NCI-H226 (cell line): ENCODE results near the gene ANKRD62.
A peak's percentile ranks its signal among the peaks of the same experiment; 100 is the strongest.

Experiments used
- DNase-seq: peaks from one replicate; pipeline ENCODE4 v3.0.0-alpha.2; 2015

The ANKRD62 gene

DNA sequence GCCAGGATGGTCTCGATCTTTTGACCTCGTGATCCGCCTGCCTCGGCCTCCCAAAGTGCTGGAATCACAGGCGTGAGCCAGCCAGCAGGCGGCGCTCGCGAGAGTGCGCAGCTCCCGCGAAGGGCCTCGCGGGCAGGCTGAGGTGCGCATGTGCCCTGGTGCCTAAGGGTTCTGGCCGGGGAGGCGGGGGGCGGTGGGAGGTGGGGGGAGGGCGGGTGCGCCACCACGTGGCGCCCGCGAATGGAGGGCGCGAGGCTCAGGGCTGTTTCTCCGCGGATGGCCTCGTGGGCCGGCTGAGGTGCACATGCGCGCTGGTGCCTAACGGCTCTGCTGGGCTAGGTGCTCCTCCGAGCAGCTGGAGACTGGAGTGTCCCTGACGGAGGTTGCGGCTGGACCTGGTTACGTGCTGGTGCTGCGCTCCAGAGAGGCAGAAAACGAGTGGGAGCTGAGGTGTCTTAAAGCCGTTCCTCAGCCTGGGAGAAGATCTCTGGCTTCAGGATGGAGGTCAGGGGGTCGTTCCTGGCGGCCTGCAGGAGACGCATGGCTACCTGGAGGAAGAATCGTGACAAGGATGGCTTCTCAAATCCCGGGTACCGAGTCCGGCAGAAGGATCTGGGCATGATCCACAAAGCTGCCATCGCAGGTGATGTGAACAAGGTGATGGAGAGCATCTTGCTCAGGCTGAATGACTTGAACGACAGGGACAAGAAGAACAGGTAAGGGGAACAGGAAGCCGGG lies at the start of gene ANKRD62:
Gene ANKRD62, plus strand, starts transcription at position 324 of the 738 bp plus-strand sequence. Its CDS starts 175 bp downstream, at position 499.
- DNase-seq, result no peak

DNA sequence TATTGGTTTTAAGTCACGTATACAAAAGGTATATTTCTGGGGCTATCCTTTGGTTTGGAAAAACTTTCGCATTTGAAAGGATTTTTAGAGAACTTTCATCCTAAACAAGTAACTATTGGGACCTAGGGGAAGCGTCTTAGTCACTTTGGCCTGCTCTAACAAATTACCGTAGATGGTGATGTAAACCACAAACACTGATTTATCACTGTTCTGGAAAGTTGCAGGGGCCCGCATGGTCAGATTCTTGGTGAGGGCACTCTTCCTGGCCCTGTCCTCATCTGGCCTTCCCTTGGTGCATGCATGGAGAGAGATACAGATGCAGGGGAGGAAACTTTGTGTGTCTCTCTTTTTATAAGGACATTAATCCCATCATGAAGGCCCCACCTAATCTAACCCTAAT lies 49.1 kb upstream of the ANKRD62 start:
- DNase-seq, result no peak

DNA sequence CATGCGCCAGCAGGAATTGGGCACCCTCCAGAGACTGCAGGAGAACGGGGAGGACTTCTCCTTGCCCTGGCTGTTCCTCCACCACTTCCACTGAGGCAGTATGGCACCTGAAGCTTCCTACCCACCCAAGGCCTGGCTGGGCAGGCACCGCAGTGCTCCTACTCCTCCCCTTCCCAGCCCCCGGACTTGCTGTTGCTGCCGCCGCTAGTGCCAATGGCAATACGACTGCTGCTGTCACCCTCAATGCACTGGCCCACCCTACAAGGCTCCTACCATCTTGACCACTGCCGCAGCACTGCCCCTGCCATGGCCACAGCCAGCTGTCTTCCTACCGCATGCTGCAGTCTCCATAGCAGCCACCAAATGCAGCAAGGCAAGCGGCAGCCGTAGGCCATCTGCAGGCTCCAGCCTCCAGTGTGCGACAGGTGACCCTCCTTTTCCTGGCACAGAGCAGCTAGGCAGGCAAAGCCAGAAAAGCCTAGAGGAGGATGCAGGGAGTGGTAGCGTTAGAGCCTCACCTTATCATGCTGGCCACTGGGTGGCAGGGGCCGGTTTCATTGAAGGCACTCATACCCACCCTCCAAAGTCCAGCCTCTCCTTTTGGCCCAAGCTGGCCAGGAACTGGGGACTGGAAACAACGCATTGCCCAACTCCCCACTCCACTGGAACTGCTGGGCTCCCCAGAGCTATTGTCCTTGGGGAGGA lies 47.4 kb upstream of the ANKRD62 start:
- DNase-seq, result no peak

DNA sequence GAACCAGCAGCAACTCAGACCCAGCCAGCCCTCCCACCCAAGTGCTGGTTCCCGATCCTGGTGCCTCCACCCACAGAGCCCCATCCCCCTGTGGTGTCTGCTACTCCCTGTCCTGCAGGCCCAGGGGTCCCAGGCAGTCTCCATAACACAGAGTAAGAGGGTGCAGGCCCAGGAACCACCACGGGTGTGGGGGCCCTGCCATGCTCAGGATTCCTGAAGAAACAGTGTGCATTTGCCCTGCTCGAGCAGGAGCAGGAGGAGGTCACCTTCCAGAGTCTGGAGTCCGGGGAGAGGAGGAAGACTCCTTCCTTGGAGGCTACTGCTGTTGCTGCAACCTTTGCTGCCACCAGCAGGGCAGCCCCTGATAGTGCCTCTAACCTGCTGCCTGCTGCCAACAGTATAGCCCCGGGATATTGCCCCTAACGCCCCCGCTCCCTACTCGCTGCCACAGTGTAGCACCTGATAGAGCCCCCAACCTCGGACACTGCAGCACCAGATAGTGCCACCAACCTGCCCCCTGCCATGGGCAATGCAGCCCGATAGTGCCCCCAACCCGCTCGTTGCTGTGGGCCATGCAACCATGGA lies 46.8 kb upstream of the ANKRD62 start:
- no peak for DNase-seq

DNA sequence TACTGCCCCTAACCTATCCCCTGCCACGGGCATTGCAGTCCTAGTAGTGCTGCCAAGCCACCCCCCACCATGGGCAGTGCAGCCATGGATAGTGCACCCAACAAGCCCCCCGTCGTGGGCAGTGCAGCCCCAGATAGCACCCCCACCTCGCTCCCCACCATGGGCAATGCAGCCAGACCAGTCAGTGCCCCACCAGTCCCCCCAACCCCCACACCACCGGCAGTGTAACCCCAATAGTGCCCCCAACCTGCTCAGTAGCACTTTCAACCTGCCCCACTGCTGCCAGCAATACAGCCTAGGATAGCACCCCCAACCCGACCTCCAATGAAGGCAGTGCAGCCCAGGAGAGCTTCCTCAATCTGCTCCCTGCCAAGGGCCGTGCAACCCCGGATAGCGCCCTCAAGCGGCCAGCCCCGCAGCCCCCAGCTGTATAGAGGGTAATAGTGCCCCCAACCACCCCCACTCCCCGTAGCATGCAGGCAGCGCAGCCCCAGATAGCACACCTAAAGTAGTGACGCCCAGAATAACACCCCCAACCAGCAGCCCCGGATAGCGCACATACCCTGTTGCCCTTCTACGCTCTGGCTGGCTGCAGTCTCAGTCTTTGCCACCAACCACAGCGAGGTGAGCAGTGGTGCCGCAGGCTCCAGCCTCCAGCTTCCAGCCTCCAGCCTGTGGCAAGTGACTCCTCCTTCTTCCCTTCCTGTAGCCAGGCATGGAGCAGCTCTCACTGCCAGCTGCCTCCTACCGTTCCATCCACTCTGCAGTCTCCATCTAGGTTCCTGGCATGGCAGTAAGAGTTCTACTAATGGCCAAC lies 45.4 kb upstream of the ANKRD62 start:
- DNase-seq, result peak; percentile 44

DNA sequence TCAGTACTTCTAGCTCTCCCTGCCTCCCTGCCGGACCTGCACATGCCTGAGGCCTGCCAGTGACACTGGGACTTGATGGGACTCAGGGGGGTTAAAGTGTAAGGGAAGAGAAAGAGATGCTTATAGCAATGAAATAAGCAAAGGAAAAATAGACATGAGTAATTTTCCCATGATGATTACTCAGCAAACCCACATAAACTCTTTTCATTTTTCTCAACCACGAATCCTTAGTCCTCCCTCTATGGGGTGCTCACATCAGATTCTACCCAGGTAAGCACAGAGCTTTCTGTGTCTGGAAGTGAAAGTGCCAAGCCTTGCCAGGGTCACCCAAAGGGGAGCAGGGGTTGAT lies 44.8 kb upstream of the ANKRD62 start:
- peak; percentile 24 for DNase-seq

DNA sequence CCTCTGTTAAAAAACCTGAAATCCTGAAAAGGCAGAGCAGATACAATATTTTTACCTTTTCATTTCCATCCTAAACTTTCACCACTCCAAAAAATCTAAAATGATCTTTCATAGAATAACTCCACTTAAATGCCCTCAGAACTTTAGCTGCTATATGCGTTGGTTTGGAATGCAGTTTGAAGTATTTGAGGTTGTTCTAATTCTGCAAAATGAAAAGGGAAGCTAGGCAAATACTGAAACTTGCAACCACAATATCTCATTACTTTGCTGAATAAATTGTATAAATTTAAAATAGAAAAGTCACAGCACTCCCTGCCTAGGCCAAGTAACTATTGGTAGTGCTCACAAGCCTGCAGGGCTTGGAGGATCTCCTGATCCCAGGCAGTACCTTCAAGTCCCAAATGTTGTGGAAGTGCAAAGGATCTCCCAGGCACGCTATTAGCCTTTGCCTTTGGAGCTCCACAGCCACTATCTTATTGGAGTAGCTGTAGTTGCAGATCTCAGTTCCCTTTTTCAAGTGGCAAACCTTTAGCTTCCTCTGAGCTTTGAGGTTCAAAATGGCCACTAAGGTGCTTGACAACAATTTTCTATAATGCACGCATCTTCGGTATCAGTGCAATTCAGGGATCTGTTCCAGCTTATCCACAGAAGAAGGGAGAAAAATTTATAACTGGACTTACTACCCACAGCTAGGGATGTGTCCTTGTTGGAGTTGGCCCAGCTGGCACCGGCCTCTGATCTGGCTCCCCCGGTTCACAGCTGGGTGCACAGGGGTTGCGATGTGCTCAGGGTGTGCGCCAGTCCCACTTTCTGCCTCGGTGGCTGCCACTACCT lies 43.4 kb upstream of the ANKRD62 start:
- no peak for DNase-seq

DNA sequence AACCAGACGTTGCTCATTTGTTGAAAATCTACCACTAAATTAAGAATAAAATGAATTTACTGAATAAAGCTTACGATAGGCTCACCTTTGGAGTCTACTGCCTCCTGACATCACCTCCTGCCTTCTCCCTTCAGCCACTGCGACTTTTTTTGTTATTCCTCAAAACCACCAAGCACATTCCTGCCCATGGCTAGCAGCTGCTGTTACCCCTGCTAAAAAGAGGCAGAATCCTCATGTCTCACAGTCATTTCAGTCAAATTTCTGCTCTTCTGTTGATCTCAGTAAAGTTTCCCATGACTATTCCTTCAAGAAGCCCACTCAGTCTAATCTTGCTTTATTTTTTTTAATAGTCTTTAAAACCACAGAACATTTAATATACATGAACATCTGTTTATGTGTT lies 40.8 kb upstream of the ANKRD62 start:
- no peak for DNase-seq

DNA sequence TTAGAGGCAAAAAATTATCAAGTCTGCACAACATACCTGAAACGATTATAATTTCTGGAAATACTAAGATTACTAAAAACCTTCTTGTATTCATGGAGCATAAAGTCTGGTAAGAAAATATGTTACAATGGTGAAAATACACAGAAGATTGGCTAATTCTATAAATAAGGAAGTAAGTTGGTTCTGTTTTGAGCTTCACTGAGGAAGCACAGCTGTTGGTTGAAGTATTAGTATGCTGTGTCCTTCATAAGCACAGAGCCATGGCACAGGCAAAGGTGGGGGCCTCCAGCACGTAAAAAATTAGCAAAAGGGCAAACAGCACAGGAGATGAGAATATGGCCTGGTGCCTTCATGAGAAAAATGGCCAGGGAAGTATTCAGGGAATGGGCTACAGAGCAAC lies 40.4 kb upstream of the ANKRD62 start:
- DNase-seq, result no peak

DNA sequence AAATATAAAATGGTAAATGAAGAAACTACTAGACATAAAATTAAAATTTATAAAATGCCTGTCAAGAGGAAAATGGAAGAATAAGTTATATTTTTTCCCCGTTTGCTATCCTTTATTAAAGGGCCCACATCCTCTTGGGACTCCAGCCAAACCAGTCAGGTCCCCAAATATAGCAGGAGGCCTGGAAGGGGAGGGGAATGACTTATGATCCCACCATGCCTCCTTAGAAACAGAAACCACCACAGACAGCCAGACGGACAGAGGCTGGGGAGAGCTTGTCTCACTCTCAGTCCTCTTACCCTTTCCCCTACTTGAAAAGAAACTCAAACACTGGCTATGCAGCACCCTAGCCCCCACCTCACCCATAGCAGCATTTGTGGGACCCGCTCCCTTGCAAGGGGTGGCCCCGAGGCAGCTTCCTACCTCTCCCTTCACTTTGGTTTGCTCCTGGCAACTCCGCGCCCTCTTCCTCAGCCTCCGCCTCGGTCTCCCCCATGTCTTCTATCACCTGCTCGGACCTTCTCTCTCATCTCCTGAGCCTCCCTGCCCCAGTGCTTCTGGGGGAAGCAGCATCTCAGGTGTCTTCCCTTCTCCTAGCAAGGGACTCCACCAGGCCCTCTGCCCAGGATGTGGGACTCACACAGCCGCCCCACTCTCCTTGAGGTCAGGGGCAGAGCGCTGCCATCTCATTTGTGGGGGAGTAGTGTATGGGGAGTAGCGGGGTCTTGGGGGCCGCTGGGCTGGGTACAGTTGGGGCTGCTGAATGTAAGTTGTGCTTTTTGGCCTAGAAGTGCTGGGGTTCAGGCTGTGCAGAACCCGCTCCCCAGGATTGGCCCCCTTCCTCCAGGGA lies 37.4 kb upstream of the ANKRD62 start:
- no peak for DNase-seq

DNA sequence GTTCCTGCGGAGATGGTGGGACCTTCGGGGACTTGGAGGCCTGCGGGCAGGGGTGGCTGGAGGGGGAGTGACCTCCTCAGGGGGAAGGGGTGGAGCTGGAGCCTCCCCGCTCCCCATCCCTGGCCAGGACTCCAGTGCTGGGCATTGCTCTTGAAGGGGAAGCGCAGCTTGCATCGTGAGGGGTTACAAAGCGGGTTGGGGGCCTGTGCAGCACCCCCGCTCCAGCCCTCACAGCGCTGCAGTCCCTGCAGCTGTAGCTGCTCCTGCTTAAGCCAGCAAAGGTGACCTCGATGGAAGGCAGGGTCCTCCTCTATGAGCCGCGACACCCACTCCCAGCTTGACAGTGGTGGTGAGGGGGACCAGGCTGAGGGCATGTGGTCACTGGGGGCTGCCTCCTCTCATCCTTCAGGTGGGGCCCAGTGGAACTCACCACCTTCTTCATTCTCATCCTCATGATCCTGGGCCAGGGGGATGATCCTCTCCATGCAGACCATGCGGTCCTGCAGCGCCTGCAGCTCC lies 36.7 kb upstream of the ANKRD62 start:
- no peak for DNase-seq

DNA sequence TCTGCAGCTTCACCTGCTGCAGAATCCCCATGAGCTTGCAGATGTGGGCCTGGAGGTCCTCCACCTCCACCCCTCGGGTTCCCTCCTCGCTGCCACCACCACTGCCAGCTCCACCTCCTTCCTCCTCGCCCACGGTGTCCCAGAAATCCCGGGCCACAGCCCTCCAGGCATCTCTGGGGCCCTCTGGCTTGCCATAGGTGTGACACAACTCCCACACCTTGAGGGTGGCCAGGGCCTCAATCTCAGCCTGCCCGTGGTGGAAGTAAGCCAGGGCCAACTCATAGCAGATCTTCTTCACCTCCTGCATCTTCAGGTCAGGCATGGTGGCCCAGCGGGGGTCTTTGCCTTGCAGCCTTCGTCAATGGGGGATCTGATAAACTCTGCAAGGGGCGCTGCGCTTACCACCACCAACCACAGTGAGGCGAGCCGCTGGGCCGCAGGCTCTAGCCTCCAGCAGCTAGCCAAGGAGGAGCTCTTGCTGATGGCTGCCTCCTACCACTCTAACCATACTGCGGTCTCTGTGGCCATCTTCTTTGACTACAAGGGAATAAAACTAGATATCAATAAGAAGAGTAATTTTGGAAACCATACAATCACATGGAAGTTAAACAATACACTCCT lies 36.1 kb upstream of the ANKRD62 start:
- no peak for DNase-seq

DNA sequence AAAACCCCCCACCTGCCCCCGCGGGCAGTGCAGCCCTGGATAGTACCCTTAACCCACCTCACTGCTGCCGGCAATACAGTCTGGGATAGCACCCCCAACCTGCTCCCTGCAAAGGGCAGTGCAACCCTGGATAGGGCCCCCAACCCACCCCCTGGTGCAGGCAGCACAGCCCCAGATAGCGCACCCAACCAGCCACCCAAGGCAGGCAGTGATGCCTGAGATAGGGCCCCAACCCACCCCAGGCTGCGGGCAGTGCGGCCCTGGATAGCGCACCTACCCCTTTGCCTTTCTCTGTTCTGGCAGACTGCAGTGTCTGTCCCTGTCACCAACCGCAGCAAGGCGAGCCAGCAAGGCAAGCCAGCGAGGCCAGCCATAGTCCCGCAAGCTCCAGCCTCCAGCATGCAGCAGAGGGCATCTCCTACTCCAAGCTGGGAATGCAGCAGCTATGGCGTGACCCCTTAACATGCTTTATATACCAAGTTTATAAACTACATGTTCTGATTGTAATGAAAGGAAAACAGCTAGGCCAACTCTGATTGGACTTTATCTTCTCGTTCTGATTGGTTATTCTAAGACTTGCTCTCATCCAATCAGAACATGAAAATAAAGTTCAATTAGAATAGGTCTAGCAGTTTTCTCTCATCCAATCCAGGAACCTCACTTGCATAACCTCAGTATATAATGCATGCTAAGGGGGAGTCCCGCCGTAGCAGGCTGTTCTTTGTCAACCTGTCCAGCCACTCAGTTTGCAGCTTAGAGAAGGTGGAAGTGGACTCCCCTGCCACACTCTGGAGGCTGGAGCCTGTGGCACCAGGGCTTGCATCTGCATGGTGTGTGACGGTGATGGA lies 34.1 kb upstream of the ANKRD62 start:
- peak; percentile 26 for DNase-seq

DNA sequence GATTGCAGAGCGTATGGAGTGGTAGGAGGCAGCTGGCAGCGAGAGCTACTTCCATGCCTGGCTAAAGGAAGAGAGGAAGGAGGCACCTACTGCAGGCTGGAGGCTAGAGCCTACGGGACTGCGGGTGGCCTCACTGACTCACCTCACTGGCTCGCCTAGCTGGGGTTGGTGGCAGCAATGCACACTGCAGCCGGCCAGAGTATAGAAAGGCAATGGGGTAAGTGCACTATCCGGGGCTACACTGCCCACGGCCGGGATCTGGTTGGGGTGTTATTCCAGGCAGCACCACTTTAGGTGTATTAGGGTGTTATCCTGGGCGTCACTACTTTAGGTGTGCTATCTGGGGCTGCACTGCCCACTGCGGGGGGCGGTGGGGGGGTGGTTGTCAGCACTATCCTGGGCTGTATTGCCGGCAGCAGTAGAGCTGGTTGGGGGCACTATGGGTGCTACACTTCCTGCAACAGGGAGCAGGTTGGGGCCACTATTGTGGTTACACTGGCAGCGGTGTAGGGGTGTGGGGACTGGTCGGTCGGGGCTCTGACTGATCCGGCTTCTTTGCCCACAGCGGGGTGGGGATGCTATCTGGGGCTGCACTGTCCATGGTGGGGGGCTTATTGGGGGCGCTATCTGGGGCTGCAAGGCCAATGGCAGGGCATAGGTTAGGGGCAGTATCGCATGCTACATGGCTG lies 33.3 kb upstream of the ANKRD62 start:
- no peak for DNase-seq

DNA sequence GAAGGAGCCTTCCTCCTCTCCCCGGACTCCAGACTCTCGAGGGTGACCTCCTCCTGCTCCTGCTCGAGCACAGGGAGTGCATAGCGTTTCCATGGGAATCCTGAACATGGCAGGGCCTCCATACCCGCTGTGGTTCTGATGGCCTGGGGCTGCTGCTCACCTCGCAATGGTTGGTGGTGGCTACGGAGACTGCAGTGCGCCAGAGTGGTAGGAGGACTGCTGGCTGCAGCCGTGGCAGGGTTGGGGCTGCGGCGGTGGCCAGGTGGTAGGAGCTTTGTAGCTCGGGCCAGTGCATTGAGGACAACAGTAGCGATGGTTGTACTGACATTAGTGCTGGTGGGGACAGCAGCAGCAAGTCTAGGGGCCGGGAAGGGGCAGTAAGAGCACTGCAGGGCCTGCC lies 32.0 kb upstream of the ANKRD62 start:
- no peak for DNase-seq

DNA sequence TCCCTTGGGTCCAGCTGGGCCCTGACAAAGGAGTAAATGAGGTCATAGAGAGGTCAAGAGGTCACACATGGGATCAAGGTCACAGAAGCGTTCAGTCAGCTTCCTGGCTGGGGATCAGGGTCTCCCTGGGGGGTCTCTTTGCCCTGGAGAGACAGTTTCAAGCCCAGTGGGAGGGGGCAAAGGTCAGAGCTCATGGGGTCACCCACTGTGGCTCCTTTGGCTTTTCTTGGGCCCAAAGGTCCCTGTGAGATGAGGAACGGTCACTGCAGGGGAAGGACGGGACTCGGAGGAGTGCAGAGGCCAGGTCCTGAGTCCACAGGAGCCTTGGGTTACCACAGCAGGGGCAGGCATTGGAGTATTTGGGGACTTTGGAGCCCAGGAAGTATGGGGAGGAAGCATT lies 30.7 kb upstream of the ANKRD62 start:
- DNase-seq, result no peak

DNA sequence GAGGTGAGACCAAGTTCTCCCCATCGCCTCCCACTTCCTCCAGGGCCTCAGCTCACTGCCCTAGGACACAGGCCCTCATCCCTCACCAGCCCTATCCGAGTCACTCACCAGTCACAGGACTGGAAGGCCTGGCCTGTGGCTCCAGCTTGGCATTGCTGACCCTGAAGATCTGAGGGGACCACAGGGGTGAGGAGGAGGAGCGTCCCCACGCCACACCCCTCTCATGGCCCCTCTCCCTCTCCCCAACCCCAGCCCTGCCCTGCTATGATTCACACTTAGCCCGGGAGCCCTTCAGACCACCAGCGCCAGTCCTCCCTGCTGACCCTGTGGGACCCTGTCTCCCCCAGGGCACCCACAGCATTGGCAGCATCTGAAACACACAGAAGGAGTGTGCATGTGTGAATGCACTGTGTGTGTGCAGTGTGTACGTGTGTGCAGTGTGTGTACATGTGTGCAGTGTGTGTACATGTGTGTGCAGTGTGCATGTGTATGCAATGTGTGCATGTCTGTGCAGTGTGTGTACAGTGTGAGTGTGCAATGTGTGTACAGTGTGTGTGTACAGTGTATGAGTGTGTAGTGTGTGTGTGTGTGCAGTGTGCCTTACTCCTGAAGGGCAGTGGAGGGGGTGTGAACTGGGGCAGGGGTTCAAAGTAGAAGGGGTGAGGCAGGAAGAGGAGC lies 29.4 kb upstream of the ANKRD62 start:
- no peak for DNase-seq

DNA sequence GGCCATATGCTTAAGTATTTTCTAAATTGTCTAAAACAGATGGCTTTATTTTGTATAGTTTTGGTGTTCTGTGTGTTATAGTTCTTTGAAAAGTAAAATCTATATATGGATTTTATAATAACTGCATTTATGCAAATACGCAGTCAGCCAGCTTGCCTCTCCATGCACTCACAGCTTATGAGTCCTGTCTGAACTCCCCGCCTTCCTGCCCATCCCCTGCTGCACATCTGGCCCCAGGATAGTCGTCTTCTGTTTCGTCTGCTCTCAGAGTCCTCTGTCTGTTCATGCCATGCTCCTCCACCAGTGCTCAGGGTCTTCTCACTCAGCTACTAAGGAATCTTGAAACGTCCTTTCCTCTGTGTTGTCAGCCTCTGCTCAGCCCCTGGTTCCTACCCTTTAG lies 28.2 kb upstream of the ANKRD62 start:
- DNase-seq, result no peak
